Right kidney (tissue), 1 donor: ENCODE measurements around the gene CPT1A.

Experiments
- DNase-seq: peaks from one replicate; pipeline ENCODE4 v3.0.0-alpha.2; 2016

CPT1A gene

DNA sequence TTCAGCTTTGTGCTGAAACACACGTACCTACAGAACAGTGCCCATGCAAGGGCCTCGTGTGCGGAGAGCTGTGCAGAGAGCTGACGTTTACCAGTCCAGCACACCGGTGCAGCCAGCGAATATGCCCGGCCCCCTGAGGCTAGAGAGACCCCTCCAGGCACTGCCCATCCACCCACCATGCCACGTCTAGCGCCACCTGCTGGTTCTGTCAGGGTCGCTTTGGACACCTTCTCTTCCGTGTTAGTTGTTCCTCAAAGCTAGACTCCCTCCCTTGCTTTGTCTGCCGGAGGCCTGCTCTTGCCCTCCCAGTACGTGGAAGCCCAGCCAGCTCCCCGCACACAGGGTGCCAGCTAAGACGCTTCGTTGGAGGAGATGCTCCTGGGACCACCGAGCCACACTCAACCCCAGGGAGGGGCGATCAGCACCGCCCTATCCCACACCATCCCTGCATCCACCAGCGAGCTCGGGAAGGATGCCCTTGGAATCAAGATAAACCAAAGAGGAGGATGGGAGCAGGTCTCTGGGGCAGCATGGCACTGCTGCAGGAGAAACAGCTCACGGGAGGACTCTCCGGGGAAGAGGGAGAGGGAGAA, 43.4 kb downstream of the CPT1A start:
- peak; percentile 16 for DNase-seq

DNA sequence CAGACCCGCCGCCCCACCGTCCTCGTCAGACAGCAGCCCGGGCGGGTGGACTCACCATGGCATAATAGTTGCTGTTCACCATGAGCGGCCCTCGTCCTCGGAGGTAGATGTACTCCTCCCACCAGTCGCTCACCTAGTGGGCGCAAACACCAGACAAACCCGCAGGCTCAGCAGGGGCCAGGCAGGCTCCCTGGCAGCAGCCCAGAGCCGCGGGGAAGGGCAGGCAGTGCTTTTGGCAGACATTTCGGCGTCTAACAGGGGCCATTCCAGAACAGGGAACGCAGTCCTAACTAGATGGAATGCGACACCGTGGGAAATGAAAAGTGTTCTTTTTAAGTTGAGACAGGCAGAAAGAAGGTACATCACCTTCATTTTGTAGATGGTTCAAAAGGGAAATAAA, 44.9 kb downstream of the CPT1A start:
- DNase-seq, result no peak

DNA sequence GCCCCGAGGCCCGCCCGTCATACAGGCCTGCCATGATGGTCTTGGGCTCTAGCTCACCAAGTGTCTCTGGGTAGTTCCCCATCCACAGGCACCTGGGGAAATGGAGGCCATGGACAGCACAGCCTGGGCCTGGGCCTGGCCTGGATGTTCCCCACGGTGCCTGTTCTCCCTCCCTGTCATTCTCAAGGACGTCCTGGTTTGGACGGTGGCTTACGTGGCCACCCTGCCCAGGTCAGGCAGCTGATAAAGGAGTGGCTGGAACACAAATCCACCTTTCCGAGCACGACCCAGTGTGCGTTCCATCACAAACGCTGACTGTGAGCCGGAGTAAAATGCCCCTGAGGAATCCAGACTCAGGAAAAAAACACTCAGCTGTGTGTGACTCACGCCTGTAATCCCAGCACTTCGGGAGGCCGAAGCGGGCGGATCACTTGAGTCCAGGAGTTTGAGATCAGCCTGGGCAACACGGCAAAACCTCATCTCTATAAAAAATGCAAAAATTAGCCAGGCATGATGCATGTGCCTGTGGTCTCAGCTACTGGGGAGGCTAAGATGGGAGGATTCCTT, 49.2 kb downstream of the CPT1A start:
- no peak for DNase-seq

DNA sequence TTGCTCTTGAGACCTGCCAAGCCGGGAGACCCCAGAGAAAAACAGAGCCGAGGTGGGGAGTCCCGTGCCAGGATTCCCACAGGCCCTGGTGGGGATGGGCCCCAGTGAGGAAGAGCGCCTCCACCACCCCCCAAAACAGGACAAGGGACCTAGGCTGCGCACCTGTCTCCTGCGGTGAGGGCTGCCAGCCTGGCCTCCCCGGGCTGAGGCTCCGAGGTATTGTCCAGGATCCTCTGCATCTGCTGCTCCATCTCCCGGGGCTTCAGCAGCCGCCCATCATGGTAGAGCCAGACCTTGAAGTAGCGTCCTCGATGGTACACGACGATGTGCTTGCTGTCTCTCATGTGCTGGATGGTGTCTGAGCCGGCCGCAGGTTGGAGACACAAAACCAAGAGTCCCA, 57.1 kb downstream of the CPT1A start:
- no peak for DNase-seq

DNA sequence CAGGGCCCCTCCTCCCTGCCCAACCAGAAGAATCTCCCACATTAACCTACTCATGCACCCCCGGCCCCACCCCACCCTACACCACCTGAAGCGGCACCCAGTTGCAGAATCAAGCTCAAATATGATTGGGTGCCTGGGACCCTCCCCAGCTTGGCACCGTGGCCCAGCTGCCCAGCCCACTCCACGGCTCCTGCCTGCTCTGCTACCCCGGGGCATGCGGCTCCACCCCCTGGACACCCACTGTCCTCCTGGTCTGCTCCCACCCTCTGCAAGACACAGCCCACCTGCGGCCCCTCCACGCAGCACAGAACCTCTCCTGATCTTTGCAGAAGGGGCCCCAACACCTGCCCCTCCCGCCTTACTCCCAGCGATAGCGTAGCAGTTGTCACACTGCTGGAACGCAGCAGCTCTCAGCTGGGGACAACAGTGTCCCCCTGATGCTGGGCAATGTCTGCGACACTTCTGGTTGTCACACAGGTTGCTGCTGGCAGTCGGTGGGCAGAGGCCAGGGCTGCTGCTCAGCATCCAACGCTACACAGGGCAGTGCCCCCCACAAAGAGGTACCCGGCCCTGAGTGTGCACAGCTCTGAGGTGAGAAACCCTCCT, 58.4 kb downstream of the CPT1A start:
- DNase-seq, result no peak

DNA sequence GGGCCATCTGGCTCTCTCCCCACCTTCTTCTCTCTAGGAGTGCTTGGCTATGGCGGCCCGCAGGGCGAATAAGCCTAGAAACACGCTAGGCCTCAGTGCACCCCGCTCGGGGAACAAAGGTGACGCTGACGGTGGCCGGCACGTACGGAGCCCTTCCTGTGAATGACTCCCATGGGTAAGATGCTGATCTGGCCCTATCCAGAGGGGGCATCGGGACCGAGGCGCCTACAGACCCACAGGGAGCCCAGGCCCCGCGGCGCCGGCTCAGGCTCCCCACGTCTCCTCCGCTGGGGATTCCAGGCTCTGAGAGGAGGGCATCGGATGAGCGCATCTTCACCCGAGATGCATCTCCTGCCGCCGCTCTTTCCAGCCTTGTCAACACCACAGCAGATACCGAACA, 59.0 kb downstream of the CPT1A start:
- DNase-seq, result no peak

DNA sequence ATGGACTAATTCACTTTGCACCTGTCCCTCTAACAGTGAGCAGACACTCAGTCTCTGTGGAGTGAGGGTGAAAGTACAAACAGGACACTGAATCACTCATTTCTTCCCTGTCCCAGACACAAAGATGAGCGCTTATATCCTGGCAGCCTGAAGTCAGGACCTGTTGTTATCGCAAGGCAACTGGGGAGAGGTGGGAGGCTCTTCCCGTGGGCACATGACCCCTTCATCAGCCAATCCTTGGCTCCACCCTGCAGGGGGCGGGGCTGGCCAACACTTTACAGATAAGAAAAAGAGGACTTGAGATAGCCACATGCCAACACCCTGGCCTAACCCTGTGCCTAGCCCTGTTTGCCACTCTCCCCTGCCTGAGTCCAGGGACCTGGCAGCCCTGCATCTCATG, 60.9 kb downstream of the CPT1A start:
- no peak for DNase-seq

DNA sequence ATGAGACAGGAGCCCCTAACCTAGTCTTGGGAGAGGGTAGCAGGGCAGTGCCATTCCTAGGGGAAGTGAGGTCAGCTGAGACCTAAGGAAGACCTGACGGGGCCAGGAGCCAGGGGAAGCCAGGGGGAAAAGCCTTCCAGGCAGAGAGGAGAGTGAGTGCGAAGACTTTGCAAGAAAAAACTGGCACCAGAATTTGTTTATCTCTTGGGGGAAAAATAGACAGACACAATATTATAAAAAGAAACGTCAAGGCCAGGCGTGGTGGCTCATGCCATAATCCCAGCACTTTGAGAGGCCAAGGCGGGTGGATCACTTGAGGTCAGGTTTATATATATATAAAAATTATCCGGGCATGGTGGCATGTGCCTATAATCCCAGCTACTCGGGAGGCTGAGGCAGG, 63.5 kb downstream of the CPT1A start:
- DNase-seq, result no peak

DNA sequence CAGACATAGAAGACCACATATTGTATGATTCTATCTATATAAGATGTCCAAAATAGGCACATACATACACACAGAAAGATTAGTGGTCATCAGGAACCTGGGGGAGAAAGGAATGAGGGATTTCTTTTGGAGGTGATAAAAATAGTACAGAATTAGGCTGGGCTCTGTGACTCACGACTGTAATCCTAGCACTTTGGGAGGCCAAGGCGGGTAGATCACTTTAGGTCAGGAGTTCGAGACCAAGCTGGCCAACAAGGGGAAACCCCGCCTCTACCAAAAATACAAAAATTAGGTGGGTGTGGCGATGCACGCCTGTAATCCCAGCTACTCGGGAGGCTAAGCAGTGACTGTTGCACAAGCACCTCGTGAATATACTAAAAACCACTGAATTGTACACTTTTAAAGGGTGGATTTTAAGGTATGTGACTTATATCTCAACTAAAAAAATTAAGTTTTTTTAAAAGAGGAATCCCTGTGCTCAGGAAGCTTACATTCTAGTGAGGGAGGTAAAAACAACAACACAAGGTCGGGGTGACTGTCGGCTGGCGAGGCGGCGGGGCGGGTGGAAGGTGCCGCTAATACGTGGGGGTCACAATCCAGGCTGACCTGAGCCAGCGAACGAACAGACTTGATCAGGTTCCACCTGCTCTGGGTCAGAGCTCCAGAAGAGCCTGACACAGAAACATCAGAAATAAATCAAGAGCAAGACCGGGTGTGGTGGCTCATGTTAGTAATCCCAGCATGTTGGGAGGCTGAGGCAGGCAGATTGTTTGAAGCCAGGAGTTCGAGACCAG, 65.1 kb downstream of the CPT1A start:
- DNase-seq, result no peak

DNA sequence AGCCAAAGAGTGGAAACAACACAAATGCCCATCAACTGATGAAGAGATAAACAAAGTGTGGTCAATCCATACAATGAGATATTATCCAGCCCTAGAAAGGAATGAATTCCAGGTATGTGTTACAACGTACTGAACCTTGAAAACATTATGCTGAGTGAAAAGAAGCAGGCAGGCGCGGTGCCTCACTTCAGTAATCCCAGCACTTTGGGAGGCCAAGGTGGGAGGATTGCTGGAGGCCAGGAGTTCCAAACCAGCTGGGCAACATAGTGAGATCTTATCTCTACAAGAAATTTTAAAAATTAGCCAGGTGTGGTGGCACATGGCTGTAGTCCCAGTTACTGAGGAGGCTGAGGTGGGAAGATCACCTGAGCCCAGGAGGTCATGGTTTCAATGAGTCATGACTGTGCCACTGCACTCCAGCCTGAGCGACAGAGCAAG, 65.7 kb downstream of the CPT1A start:
- DNase-seq, result no peak

DNA sequence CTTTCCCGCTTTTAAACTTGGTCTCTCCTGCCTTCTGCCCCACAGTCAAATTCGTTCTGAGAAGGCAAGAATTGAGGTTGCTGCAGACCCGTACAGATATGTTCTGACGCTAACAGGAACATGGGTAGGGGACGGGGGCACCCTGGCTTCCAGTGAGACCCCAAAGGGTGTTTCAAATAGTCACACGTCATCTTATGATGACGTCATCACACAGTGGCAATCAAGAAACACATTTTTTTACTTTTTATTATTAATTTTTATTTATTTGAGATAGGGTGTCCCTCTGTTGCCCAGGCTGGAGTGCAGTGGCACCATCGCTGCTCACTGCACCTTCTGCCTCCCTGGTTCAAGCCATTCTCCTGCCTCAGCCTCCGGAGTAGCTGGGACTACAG, 67.5 kb downstream of the CPT1A start:
- DNase-seq, result no peak

DNA sequence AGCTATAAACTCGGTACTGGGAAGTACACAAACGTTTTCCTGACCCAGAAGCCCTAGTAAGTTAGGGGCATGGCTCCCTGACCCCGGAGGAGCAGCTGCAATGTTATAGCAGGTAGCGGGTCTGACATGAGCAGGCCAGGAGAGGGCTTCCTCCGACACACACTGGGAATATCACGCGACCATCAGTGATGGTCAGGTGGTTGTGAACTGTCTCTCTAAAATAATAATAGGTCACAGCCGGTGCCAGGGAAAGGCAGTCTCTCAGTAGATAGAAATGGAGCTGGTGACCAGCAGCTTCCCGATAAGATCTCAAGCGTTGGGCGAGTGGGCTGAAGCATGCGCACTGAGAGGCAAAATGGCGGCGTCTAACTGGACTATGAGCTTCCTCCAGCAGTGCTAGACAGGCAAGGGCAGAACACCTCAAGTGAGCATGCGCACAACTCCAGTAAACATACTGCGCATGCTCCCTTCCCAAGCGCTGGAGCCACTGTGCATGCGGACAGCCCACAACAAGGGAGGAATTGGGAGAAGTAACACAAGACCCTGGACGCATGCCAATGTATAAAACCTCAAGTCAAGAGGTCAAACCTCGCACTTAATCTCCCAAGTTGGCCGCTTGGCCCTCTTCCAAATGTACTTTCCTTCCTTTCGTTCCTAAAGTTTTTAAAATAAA, 68.1 kb downstream of the CPT1A start:
- peak; percentile 37 for DNase-seq

DNA sequence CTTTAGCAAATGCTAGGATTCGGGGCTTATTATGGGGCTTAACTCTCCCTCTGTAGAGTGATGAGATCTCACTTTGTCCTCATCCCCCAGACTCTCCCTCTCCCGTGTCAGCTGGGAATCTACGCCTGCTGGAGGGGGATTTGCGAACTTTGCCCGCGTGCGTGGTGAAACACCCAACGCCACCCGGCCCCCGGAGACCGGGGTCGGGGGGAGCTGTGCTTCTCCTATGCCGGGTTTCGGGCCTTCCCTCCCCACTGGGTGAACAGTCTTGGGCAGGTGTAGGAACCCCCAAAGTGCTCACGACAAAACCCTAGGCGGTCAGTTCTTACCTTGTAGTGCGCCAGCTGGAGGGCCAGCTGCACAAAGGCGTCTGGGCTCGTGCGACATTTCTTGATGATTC, 68.8 kb downstream of the CPT1A start:
- DNase-seq, result no peak

DNA sequence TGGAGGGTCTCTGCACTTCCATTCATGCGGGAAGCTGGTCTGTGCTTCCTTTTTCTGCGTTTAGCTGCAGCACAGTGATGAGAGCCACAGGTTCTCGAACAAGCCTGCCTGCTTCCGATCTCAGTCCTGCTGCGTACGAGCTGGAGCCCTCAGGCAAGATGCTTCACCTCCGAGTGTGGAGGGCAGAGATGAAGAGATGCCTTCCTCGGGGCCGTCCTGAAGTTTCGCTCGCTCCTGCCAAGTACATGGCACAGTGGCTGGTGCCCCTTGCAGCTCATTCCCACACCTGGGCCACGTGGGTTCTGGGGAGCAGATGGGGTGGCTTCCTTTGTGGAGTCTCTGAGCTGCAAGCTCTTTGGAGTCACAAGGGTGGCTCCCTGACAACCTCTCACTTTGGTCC, 70.9 kb downstream of the CPT1A start:
- no peak for DNase-seq

DNA sequence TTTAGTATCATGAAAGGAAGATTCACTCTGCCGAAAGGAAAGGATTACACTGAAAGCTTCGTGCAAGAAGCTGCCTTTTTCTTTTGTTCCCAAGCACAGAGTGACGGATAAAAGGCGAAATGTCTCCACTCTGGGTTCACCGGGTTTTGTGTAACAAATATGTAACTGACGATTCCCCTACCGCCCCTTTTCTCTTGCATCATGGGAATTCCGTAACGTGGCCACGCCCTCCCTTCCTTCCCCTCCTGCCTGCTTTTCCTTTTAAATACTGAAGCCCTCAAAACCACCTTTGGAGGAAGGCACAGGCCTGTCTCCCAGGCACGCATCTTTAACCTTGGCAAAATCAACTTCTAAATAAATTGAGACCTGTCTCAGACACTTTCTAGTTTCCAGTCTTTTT, 74.0 kb downstream of the CPT1A start:
- DNase-seq, result no peak

DNA sequence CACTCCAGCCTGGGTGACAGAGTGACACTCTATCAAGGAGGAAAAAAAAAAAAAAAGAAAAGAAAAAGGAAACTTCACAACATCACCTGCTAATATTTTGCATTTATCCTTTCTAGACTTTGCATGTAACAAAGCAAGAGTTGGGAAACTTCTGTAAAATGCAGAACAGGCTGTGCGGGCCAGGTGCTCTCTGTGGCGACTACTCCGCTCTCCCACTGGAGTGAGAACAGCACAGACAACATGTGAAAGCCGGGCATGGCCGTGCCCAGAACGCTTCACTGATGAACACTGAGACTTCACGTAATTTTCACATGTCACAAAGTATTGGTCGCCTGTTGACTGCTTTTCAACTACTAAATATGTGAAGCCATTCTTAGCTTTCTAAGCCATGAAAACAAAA, 74.9 kb downstream of the CPT1A start:
- no peak for DNase-seq

DNA sequence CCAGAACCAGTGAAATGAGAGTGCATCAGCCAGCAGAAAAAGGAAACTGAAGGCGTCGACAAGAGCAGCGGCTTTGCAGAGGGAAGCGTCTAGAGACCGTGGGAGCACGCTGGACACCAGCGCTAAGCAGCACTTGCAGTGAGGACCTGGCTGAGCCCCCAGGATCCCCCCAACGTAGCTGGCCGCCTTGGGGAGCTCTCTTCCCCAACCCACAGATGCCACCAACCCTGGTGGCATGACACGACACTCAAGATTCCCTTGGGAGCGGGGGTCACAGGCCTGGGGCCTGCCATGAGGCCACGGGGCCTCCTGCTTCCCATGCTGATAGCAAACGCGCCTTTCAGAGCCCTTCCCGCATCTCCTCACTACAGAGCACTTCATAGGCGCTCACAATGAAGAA, 77.0 kb downstream of the CPT1A start:
- no peak for DNase-seq

DNA sequence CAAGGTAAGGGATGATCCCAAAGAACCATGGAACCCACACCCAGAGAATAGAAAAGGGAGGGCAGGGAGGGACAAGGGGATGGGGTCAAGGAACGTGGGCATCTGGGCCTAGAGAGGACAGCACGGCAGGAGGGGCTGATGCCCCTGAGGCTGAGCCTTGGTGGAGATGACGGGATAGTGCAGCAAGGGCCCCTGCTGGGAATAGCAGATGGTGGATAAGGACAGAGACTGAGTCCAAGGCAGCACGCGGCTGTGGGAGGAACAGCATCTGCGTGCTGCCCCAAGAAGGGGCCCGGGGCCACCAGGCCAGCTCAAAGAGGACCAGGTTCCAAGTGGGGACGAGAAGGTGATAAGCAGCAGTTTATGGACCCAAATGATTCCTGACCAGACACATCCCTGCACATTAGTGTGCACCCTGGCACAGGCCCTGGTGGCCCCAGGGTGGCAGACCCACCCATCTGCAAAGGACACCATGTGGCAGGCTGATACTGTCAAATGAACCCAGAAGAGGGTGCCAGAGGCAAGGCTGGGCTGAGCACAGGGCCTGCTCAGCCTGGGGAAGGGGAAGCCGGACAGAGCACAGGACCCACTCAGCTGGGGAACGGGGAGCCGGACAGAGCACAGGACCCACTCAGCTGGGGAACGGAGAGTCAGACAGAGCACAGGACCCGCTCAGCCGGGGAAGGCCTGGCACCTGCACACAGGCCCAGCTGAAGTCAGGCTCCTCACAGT, 77.6 kb downstream of the CPT1A start:
- DNase-seq, result no peak

DNA sequence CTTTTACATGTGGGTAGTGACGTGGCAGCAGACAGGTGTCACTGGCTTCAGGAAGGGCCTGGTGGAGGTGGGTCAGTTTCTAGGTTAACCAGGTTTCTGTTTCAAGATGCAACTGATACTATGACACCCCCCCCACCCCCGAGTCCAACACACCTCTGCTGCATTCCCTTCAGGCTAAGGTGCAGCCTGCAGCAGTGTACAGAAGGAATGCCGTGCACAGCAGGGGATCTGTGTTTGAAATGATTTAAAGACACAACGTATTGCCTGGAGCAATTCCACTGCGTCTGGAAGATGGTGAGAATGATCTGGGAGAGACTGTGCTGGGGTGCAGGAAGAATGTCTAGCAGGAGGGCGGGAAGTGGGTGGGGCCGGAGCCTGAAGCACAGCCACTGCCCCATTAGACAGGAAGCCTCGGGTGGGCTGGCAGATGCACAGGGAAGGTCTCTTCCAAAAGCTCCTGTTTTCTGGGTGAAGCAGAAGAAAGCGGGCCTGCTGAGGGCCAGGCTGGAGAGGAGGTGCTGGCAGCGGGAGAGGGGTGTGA, 78.5 kb downstream of the CPT1A start:
- DNase-seq, result no peak

DNA sequence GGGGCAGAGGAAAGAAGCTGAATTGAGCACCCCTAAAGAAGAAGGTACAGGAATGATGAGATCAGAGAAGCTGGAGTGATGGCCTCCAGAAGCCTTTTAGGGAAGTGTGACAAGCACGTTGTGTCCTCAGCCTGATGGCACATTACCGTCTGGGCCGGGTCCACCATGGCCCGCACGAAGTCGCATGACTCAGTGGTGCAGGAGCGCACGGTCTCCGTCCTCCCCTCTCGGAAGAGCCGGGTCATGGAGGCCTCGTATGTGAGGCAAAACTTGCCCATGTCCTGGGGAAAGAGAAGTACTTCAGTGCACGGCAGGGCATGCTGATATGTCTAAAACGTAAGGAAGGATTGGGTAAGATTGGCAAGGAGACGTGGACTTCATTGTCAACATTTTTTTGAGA, 79.2 kb downstream of the CPT1A start:
- no peak for DNase-seq

DNA sequence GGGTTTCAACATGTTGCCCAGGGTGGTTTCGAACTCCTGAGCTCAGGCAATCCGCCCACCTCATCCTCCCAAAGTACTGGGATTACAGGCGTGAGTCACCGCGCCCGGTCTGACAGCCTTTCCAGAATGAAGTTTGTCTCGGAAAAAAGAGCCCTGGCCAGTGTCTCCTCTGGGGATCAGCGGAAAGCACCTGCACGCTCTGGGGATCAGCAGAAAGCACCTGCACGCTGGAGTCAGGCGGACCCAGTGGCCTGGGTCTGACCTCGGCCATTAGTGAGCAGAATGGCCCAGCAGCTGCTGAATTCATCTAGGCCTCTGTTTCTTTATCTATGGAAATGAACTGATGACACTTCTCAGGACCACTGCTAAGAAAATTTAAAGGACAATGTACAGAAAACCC, 79.9 kb downstream of the CPT1A start:
- no peak for DNase-seq

DNA sequence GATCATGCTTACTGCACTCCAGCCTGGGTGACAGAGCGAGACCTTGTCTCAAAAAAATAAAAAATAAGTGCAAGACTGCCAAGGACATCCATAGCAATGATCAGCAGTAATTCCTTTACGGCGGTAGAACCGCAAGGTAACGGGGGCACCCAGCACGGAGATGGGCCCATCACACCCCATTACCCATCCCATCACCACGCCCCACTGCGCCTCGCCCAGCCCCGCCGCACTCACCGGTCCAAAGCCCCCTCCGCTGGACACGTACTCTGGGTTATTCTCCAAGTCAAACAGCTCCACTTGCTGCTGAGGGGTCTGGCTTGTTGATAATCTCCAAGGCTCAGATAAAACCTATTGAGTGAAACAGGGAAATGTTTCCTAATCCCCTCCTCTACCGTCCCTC, 81.7 kb downstream of the CPT1A start:
- DNase-seq, result no peak
